Gastrocnemius medialis (tissue), 4 donors: Measurements from ENCODE around the gene MYLK. TPM values are rescaled to one million over a fixed set of nuclear protein-coding genes. Genes with fewer than 3 reads are reported as not detected.

Source experiments
- ATAC-seq, 2 donors: fragments of 150-250 bp; one replicate each; pipeline ENCODE4 v1.9.1; 2016
- DNase-seq, 2 donors: peaks; one replicate each; pipeline ENCODE4 v3.0.0-alpha.2; 2019
- H3K27ac ChIP-seq, 4 donors: fragments of 200-600 bp; sonication (generic); 1 replicate in 1 of 4; 2 replicates in 3 of 4; pipeline ENCODE4 v1.5.1; 2016 to 2018; ENCODE audit warnings: mild to moderate bottlenecking in 2 of 4, moderate library complexity in 1 of 4
- H3K27me3 ChIP-seq, 3 donors: fragments of 200-600 bp; sonication (generic) in 2 of 3; 1 replicate in 1 of 3; 2 replicates in 2 of 3; pipeline versions ENCODE4 v1.5.1 to v1.6.0; 2016 to 2019; ENCODE audit warnings: mild to moderate bottlenecking in 1 of 3, moderate library complexity in 1 of 3
- H3K36me3 ChIP-seq, 2 donors: fragments of 200-600 bp; sonication (generic) in 1 of 2; one replicate each; pipeline ENCODE4 v1.5.1; 2017 to 2018
- H3K4me1 ChIP-seq, 2 donors: fragments of 200-600 bp; sonication (generic) in 1 of 2; one replicate each; pipeline ENCODE4 v1.5.1; 2016 to 2017; ENCODE audit warnings: mild to moderate bottlenecking in 2 of 2
- H3K4me3 ChIP-seq, 4 donors: fragments of 200-600 bp; sonication (generic) in 3 of 4; 1 replicate in 1 of 4; 2 replicates in 3 of 4; pipeline ENCODE4 v1.5.1; 2016 to 2019; ENCODE audit warnings: mild to moderate bottlenecking in 2 of 4
- H3K9me3 ChIP-seq, 3 donors: fragments of 200-600 bp; sonication (generic) in 2 of 3; 1 replicate in 1 of 3; 2 replicates in 2 of 3; pipeline ENCODE4 v1.5.1; 2016 to 2019
- POLR2A ChIP-seq, 2 donors: fragments of 450-650 bp; IDR thresholded peaks; one replicate each; pipeline ENCODE4 v1.6.1; 2017; ENCODE audit warnings: antibody characterized with exemption in 2 of 2, mild to moderate bottlenecking in 2 of 2, moderate library complexity in 2 of 2
- in situ Hi-C, 4 donors: fragments of 200-750 bp; cut with MboI; loops; one replicate each; pipeline versions ENCODE4 v1.15.0 to v1.8.0; 2017; ENCODE audit warnings: low sequenced_read_pairs in 4 of 4
- intact Hi-C: fragments of 100-400 bp; cut with DNase I; formaldehyde crosslinking; loops from one replicate; pipeline ENCODE4 v1.15.1; 2023; ENCODE audit warnings: low total_unique reads
- total RNA-seq, 4 donors: library from RNA; depleted of rRNA; stranded (reverse); fragments of >200 nt; gene quantifications; one replicate each; pipeline versions ENCODE4 v1.1.0 to v1.2.3, GENCODE V29; 2016
- TF ChIP-seq, protein P1 (sequence below), 5 experiments: fragments of 450-650 bp in 3 of 5; fragments of 200-600 bp in 2 of 5; sonication (generic) in 2 of 5; IDR thresholded peaks in 4 of 5; conservative IDR thresholded peaks in 1 of 5; 1 replicate in 4 of 5; 2 replicates in 1 of 5; pipeline ENCODE4 v1.5.1; 2016 to 2019; ENCODE audit warnings: antibody characterized with exemption in 5 of 5, mild to moderate bottlenecking in 3 of 5, moderate library complexity in 3 of 5

The MYLK gene
- total RNA-seq, 4 donors from 2014 or later: 5.6 to 19.6 (median 8.8) TPM

- no peaks in the 10 kb centered on the region for H3K27me3 ChIP-seq
- H3K4me1 ChIP-seq: peaks cover 0 to 9% of the 10 kb centered on the region in 2 donors
- no peak for ATAC-seq
- DNase-seq: no peak
- no peak overlapping the region for H3K27ac ChIP-seq
- no peaks in the 10 kb centered on the region for H3K36me3 ChIP-seq
- intact Hi-C loops (loop anchor here (10.0 kb wide), 1 partner anchor 80 kb away; the partner anchor contains the start of gene CCDC14), in situ Hi-C loops (no loop called here)
- TF ChIP-seq POLR2A (IDR thresholded peaks at IDR 0.05): no peak
- TF ChIP-seq, protein P1, sequence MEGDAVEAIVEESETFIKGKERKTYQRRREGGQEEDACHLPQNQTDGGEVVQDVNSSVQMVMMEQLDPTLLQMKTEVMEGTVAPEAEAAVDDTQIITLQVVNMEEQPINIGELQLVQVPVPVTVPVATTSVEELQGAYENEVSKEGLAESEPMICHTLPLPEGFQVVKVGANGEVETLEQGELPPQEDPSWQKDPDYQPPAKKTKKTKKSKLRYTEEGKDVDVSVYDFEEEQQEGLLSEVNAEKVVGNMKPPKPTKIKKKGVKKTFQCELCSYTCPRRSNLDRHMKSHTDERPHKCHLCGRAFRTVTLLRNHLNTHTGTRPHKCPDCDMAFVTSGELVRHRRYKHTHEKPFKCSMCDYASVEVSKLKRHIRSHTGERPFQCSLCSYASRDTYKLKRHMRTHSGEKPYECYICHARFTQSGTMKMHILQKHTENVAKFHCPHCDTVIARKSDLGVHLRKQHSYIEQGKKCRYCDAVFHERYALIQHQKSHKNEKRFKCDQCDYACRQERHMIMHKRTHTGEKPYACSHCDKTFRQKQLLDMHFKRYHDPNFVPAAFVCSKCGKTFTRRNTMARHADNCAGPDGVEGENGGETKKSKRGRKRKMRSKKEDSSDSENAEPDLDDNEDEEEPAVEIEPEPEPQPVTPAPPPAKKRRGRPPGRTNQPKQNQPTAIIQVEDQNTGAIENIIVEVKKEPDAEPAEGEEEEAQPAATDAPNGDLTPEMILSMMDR (IDR thresholded peaks at IDR 0.05 in 4 of 5, conservative IDR thresholded peaks at IDR 0.05 in 1 of 5): no peak
- H3K9me3 ChIP-seq: no peaks in the 10 kb centered on the region
- no peak overlapping the region for H3K4me3 ChIP-seq
Measured at GRCh38 chr3:123884993-123885392, 861 bp upstream of the MYLK start.

- no peak for TF ChIP-seq POLR2A (IDR thresholded peaks at IDR 0.05)
- TF ChIP-seq, protein P1 (IDR thresholded peaks at IDR 0.05 in 4 of 5, conservative IDR thresholded peaks at IDR 0.05 in 1 of 5): no peak
- in situ Hi-C loops: no loop called here
- H3K9me3 ChIP-seq: no peaks in the 10 kb centered on the region
- ATAC-seq: no peak
- H3K27ac ChIP-seq: no peak overlapping the region
- H3K36me3 ChIP-seq: no peaks in the 10 kb centered on the region
- H3K4me1 ChIP-seq: peaks cover 0 to 9% of the 10 kb centered on the region in 2 donors
- peak overlapping the region; percentile 46 to 58 (median 54) for H3K4me3 ChIP-seq
- no peak for DNase-seq
- intact Hi-C loops: loop anchor here (10.0 kb wide), 1 partner anchor 81 kb away; the partner anchor contains the start of gene CCDC14
- no peaks in the 10 kb centered on the region for H3K27me3 ChIP-seq
Measured at GRCh38 chr3:123883701-123884202, 380 bp downstream of the MYLK start.

- H3K27ac ChIP-seq: no peak overlapping the region
- H3K4me3 ChIP-seq: peak overlapping the region in 1 of 4 donors; percentile 56
- peaks cover 0 to 9% of the 10 kb centered on the region in 2 donors for H3K4me1 ChIP-seq
- ATAC-seq (no peak), DNase-seq (no peak)
- H3K36me3 ChIP-seq: no peaks in the 10 kb centered on the region
- in situ Hi-C loops (no loop called here), intact Hi-C loops (loop anchor here (10.0 kb wide), 1 partner anchor 82 kb away; the partner anchor contains the start of gene CCDC14)
- no peaks in the 10 kb centered on the region for H3K9me3 ChIP-seq
- no peaks in the 10 kb centered on the region for H3K27me3 ChIP-seq
- TF ChIP-seq, protein P1 (IDR thresholded peaks at IDR 0.05 in 4 of 5, conservative IDR thresholded peaks at IDR 0.05 in 1 of 5): no peak
- TF ChIP-seq POLR2A (IDR thresholded peaks at IDR 0.05): no peak
Measured at GRCh38 chr3:123883111-123883510, 1.0 kb downstream of the MYLK start.

- Histone ChIP-seq H3K27me3 (no peaks in the 10 kb centered on the region), H3K27ac (no peak overlapping the region), H3K9me3 (no peaks in the 10 kb centered on the region), H3K36me3 (no peaks in the 10 kb centered on the region), H3K4me3 (no peak overlapping the region), H3K4me1 (peaks cover 0 to 9% of the 10 kb centered on the region in 2 donors)
- ATAC-seq (no peak), DNase-seq (no peak)
- intact Hi-C loops: loop anchor here (10.0 kb wide), 1 partner anchor 83 kb away; the partner anchor contains the start of gene CCDC14
- in situ Hi-C loops: no loop called here
- no peak for TF ChIP-seq POLR2A (IDR thresholded peaks at IDR 0.05)
- TF ChIP-seq, protein P1 (IDR thresholded peaks at IDR 0.05 in 4 of 5, conservative IDR thresholded peaks at IDR 0.05 in 1 of 5): no peak
Measured at GRCh38 chr3:123881771-123882170, 2.4 kb downstream of the MYLK start.
